NCI-H2107 (cell line): ENCODE data around the gene ATAD5.
"Not testable (repeated sequence)": the region's sequence is repeated elsewhere in the genome, so short reads cannot be mapped to it uniquely, and the experiment has no call there.

ENCODE experiments used
- DNase-seq: peaks from one replicate; lab custom pipeline; 2025; lab: John Stamatoyannopoulos, UW

The ATAD5 gene

GRCh38 chr17:30831663-30832437, at the start of gene ATAD5:
Gene ATAD5, plus strand, starts transcription at chr17:30831966. Its CDS starts 382 bp downstream, at chr17:30832348.
- DNase-seq, result peak; percentile 85

- DNase-seq, result no peak
Measured at GRCh38 chr17:30782206-30782605, 49.6 kb upstream of the ATAD5 start.

GRCh38 chr17:30788918-30789317, 42.8 kb upstream of the ATAD5 start:
- DNase-seq, result no peak

GRCh38 chr17:30790279-30790678, 41.5 kb upstream of the ATAD5 start:
- no peak for DNase-seq

- DNase-seq, result no peak
Measured at GRCh38 chr17:30793282-30793977, 38.3 kb upstream of the ATAD5 start.

- no peak for DNase-seq
Measured at GRCh38 chr17:30794372-30794771, 37.4 kb upstream of the ATAD5 start.

GRCh38 chr17:30796016-30796415, 35.8 kb upstream of the ATAD5 start:
- DNase-seq, result no peak

- no peak for DNase-seq
Measured at GRCh38 chr17:30801671-30802070, 30.1 kb upstream of the ATAD5 start.

GRCh38 chr17:30805944-30806456, 25.8 kb upstream of the ATAD5 start:
- no peak for DNase-seq

- no peak for DNase-seq
Measured at GRCh38 chr17:30807896-30808295, 23.9 kb upstream of the ATAD5 start.

GRCh38 chr17:30808785-30809286, 22.9 kb upstream of the ATAD5 start:
- DNase-seq, result no peak

GRCh38 chr17:30809867-30810266, 21.9 kb upstream of the ATAD5 start:
- no peak for DNase-seq

- DNase-seq, result no peak
Measured at GRCh38 chr17:30812218-30813177, 19.3 kb upstream of the ATAD5 start.

GRCh38 chr17:30814236-30814635, 17.5 kb upstream of the ATAD5 start:
- not testable (repeated sequence) for DNase-seq

GRCh38 chr17:30814860-30815259, 16.9 kb upstream of the ATAD5 start:
- not testable (repeated sequence) for DNase-seq

GRCh38 chr17:30816165-30816564, 15.6 kb upstream of the ATAD5 start:
- DNase-seq, result no peak

- no peak for DNase-seq
Measured at GRCh38 chr17:30819971-30820705, 11.6 kb upstream of the ATAD5 start.

GRCh38 chr17:30821871-30822723, 9.7 kb upstream of the ATAD5 start:
- no peak for DNase-seq

GRCh38 chr17:30822919-30823318, 8.8 kb upstream of the ATAD5 start:
- not testable (repeated sequence) for DNase-seq

GRCh38 chr17:30823421-30823820, 8.3 kb upstream of the ATAD5 start:
- DNase-seq, result no peak
